Posterior cingulate gyrus (tissue), 11 donors: Measurements from ENCODE around the gene SMIM1.

Source experiments
- DNase-seq, 10 donors: peaks; one replicate each; pipeline versions ENCODE4 v3.0.0 to v3.0.0-alpha.2; 2020 to 2021; ENCODE audit warnings: mixed read lengths in 3 of 10
- intact Hi-C: fragments of 100-400 bp; cut with DNase I; formaldehyde crosslinking; loops from one replicate; pipeline ENCODE4 v1.15.1; 2023

Gene SMIM1

DNA sequence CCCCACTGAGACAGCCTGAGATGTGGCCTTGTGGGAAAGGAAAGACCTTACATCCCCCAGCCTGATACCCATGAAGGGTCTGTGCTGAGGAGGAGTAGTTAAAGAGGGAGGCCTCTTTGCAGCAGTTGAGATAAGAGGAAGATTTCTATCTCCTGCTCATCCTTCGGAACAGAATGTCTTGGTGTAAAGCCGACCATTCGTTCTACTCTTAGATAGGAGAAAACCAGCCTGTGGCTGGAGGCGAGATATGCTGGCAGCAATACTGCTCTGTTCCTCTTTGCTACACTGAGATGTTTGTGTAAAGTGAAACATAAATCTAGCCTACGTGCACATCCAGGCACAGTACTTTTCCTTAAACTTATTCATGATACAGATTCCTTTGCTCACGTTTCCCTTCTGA lies 21.8 kb upstream of the SMIM1 start:
- intact Hi-C loops = no loop called here
- peak in 1 of 10 donors; percentile 21 for DNase-seq

DNA sequence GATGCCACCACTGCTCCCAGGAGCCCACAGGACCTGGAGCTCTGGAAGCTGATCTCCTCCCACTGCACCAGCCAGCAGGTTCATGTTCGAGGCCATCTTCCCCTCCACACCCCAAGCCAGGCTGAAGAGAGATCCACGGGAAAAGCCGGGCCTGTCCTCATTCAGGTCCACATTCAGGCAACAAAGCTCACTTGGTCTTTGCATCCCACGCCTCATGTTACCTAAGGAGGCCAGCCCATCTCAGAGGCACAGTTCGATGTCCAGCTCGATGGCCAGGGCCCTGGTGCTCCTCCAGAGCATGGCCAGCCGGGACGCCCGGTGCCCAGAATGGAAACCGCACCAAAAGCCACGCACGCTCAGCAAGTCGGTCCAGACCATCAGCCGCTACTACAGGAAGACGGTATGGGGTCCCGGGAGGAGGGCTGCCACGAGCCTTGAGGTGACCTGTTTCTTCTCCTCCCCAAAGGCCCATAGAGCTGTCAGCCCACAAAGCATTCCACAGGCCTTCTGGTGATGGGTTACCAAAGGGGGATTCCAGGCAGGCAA lies 20.1 kb upstream of the SMIM1 start, which contains the start of gene CCDC27:
Gene CCDC27 (plus strand): TSS at position 51 of the 546 bp plus-strand sequence. CDS start 32 bp downstream, at position 83.
- DNase-seq = peak in 1 of 10 donors; percentile 45
- intact Hi-C loops = no loop called here

DNA sequence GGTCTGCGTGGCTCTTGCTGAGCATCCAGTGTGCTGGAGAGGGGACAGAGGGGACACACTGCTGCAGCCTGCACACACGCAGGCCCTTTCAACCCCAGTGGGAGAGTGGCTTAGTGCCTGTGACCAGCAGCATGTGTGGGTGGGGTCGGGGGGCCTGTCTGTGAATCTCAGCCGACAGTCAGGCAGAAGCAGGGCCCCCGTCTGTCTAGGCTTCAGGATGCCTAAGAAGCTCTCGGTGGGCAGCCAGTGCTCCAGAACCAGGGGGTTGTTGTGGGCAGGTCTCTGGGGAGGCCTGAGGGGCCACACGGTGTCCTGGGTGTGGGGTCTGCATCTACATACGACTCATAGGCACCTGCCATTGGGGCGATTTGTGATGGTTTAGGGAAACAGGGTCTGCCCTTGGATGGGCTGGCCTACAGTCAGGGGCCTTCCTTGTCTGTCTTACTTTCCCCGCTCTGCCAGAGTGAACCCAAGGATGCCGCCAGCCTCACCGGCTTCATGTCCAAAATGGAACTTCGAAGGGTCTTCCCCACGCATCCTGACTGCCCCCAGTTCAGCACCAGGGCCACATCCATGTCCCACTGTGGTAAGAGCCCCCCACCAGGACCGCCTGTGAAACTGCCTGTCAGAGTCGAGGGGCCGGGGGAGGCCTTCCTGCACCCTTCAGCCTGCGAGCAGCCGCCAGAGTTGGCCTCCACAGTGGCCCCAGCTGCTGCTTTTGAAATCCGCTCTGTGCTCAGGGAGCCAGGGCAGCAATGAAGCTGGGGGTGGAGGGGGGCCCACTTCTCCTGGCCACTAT lies 18.7 kb upstream of the SMIM1 start:
- DNase-seq = peak in 1 of 10 donors; percentile 73
- intact Hi-C loops = no loop called here

GRCh38 chr1:3756394-3756793 lies 16.2 kb upstream of the SMIM1 start:
- DNase-seq = peak in 1 of 10 donors; percentile 79
- intact Hi-C loops = no loop called here

DNA sequence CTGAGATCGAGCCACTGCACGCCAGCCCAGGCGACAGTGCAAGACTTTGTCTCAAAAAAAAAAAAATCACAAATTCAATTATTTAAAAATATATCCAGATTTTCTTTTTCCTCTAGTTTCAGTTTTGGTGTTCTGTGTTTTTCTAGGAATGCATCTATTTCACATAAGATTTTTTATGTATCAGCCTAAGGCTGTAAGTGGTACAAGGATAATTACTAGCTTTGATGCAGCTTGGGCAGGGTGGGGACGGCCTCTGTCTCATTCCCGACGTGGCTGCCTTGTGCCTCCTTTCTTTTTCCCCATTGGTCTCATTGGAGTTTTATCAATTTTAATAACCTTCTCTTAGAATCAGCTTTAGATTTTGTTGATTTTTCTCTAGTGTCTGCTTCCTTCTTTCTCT lies 13.4 kb upstream of the SMIM1 start:
- intact Hi-C loops = no loop called here
- peak in 2 of 10 donors; percentile 24 to 47 for DNase-seq

GRCh38 chr1:3759796-3760195 lies 12.8 kb upstream of the SMIM1 start:
- DNase-seq = no peak
- intact Hi-C loops = no loop called here

GRCh38 chr1:3761296-3762010 lies 11.1 kb upstream of the SMIM1 start:
- intact Hi-C loops = no loop called here
- DNase-seq = peak in 1 of 10 donors; percentile 77

DNA sequence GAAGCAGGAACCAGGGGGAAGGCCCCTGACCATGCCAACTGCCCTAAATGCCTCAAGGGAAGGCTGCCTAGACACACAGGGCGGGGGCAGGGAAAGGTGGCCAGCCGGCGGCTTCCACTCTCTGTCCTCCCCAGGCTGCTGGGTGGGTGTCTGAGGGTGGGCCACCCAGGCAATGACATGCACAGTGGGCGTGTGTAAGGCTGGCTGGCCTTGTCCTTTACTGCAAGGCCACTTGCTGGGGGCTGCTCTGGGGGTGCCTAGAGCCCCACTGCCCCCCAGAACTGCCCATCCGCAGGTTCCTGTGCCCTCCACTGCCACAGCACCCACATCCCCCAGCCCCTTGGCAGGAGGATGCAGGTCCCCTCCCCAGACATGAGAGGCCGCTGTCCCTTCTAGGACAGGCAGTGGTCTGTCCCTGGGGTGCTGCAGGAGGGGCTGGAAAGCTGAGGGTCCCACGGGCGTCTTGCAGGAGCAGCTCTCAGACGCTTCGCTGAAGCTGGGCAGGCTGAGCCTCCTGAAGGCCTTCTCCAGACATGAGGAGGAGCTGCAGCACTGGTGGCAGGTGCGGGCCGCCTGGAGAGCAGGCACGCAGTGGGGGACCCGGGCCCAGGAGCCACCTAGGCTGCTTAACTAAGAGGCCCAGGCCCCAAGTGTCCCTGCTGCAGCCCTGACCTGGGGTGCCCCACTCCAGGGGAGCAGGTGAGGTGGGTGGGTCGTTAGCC lies 10.2 kb upstream of the SMIM1 start:
- peak in 1 of 10 donors; percentile 59 for DNase-seq
- intact Hi-C loops = no loop called here

DNA sequence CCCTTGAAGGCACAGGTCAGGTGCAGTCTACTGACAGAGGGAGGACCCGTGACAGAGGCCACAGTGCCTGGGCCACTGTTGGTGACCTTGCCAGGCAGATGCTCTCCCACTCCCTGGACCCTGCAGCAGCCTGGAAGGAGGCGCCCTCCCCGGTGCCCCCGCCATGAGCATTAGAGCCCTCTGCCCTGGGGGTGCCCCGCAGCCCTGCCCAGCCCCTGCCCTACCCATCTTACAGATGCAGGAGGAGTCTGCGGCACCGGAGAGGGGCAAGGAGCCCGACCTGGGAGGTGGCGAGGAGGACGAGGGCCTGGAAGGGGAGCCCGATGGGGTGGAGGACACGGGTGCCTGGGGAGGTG lies 9.7 kb upstream of the SMIM1 start:
- intact Hi-C loops = no loop called here
- DNase-seq = no peak

- DNase-seq = no peak
- intact Hi-C loops = no loop called here
These were observed 9.0 kb upstream of the SMIM1 start for GRCh38 chr1:3763351-3764125.

DNA sequence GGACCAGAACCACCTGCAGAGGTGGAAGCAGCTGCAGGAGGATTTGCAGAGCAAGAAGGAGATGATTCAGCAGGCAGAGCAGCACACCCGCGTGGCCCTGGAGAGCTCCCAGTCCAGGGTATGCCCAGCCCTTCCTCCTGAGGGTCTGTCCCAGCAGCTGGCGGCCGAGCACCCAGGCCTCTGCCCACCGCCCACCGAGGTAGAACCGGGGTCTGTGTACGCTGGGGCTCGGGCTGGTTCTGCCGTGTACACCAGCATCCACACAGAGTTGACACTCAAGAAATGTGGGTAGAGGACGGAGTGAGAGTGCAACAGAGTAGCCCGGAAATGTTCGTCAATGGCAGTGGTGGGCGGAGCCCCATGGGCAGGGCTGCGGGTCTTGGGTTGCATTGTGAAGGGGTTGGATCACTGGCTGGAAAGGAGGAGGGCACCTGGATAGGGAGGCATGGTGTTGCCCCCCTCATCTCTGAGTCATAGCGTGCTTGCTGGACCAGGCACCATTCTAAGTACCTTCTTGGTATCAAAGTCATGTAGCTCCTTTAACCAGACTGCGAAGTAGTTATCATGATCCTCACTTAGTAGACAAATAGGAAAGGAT lies 5.1 kb upstream of the SMIM1 start:
- no peak for DNase-seq
- intact Hi-C loops = no loop called here

- intact Hi-C loops = no loop called here
- peak in 1 of 10 donors; percentile 59 for DNase-seq
These were observed 3.6 kb upstream of the SMIM1 start for GRCh38 chr1:3768811-3769390.

DNA sequence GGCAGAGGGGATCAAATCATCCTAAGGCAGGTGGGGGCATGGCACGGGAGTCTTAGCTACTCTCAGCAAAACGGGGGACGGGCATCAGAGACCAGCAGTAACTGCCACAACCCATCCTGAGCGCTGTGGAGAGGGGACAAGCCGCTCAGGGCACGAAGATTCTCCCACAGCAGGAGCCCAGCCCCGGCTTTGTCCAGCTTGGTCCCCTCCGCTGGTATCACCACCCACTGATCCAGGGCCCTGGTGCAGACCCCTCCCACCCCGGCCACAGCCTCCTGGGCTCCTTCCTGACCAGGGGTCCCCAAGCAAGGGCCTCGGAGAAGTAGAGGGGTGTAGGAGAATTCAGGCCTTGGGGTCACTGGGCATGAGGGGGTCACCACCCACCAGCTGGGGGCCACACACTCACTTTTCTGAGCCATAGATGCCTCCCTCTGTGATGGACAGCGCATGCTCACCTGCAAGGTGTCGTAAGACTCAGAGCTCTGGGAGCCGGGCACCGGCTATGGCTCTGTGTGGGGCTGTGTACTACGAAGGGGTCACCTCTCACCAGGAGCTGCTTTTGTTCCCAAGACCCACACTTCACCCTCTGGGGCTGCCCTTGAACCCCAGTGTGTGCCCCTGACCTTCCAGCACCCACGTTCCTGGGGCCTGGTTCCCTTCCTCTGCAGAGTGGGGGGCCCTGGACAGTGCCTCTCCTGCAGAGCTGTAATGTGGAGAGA lies 2.3 kb upstream of the SMIM1 start:
- intact Hi-C loops = no loop called here
- peak in 1 of 10 donors; percentile 51 for DNase-seq

GRCh38 chr1:3771108-3772026 lies 1.2 kb upstream of the SMIM1 start:
- intact Hi-C loops = no loop called here
- DNase-seq = no peak

GRCh38 chr1:3772027-3772714 lies 378 bp upstream of the SMIM1 start:
- DNase-seq = peak in 8 of 10 donors; percentile 55 to 95 (median 65)
- intact Hi-C loops = no loop called here

DNA sequence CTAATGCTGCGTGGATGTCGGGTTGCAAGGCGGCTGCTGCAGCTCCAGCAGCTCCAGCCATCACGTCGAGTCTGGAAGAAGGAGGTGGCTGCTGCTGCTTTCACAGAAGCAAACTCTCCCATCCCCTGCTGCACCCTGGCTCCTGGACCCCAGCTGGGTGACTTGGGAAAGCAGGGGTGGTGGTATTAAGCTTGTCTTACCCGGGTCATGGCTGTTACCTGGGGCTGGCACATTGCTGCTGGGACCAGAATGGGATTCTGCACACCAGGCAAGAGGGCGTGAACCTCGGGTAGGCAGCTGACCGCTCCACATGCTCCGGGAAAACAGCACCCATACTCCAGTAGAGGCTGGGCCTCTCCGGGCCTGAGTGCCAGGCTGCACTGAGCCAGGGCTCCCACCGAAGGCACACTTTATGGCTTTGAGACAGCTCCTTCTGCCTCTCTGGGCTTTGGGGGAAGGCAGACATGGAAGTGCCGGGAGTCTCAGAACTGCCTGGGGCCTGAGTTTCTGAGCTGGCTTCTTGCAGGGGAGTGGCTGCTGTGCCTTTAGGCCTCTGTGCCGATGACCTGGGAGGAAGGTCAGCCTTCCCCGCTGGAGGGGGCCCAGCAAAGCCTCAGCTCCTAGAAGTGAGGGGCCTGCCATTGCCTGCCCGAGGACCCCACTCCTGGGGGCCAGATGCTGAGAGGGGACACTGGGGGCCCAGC lies 1.2 kb downstream of the SMIM1 start:
- no peak for DNase-seq
- intact Hi-C loops = no loop called here
